Activated T-helper 1 cell treated with Interleukin-2 at 50 U/mL for 16 hours (primary cell): Measurements from ENCODE around the gene CLCN1.

Source experiments
- DNase-seq: peaks from one replicate; pipeline ENCODE4 v3.0.0-alpha.2; 2020; ENCODE audit warnings: low read depth

Gene CLCN1

GRCh38 chr7:143399151-143399550 lies 83.2 kb downstream of the CLCN1 start:
- no peak for DNase-seq

GRCh38 chr7:143399642-143400041 lies 83.7 kb downstream of the CLCN1 start:
- DNase-seq = no peak

- no peak for DNase-seq
These were observed 85.4 kb downstream of the CLCN1 start for GRCh38 chr7:143401265-143401664.
